Measurements from ENCODE around the gene SLC39A11. TPM values are rescaled to one million over a fixed set of nuclear protein-coding genes. Genes with fewer than 3 reads are reported as not detected.

The SLC39A11 gene
- polyA plus RNA-seq, 3 donors, result 16.6 to 27.9 (median 26.6) TPM

- Mint-ChIP-seq H3K36me3 (peaks cover 44 to 49% of the 10 kb centered on the region in 2 donors), H3K9me3 (peaks cover 0 to 9% (median 0%) of the 10 kb centered on the region in 7 donors), H3K27me3 (ENCODE audit: low read depth in 3 of 3) (peaks cover 0 to 5% (median 0%) of the 10 kb centered on the region in 3 donors), H3K27ac (no peak overlapping the region), H3K4me3 (no peak overlapping the region), H3K4me1 (peaks cover 2% of the 10 kb centered on the region)
- no peaks in the 10 kb centered on the region for H3K9me3 ChIP-seq (replicated peaks in 1 of 2; ENCODE audit: control insufficient read depth in 1 of 2, insufficient read depth in 1 of 2, low read length in 2 of 2)
- no peak overlapping the region for H2AFZ ChIP-seq (ENCODE audit: insufficient read depth, low read depth, low read length, poor library complexity, severe bottlenecking)
- no peak overlapping the region for H3K4me2 ChIP-seq (replicated peaks; ENCODE audit: extremely low read depth, low read length, poor library complexity, severe bottlenecking)
- no peaks in the 10 kb centered on the region for H3K79me2 ChIP-seq (ENCODE audit: insufficient read depth, low read length)
- no peak overlapping the region for H3K9ac ChIP-seq (ENCODE audit: insufficient read depth, low read length, poor library complexity, severe bottlenecking)
- TF ChIP-seq, protein P1, sequence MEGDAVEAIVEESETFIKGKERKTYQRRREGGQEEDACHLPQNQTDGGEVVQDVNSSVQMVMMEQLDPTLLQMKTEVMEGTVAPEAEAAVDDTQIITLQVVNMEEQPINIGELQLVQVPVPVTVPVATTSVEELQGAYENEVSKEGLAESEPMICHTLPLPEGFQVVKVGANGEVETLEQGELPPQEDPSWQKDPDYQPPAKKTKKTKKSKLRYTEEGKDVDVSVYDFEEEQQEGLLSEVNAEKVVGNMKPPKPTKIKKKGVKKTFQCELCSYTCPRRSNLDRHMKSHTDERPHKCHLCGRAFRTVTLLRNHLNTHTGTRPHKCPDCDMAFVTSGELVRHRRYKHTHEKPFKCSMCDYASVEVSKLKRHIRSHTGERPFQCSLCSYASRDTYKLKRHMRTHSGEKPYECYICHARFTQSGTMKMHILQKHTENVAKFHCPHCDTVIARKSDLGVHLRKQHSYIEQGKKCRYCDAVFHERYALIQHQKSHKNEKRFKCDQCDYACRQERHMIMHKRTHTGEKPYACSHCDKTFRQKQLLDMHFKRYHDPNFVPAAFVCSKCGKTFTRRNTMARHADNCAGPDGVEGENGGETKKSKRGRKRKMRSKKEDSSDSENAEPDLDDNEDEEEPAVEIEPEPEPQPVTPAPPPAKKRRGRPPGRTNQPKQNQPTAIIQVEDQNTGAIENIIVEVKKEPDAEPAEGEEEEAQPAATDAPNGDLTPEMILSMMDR (IDR thresholded peaks at IDR 0.05), result no peak
- intact Hi-C loops (cut with micrococcal nuclease), result no loop called here
- H3K4me3 ChIP-seq (replicated peaks in 1 of 3; ENCODE audit: low read depth in 2 of 3, low read length in 3 of 3), result no peak overlapping the region
- H4K20me1 ChIP-seq (ENCODE audit: insufficient read depth, low read length), result no peaks in the 10 kb centered on the region
- H3K27ac ChIP-seq (ENCODE audit: low read depth in 1 of 2, low read length in 2 of 2), result no peak overlapping the region
- no peaks in the 10 kb centered on the region for H3K27me3 ChIP-seq (ENCODE audit: control insufficient read depth in 2 of 2, insufficient read depth in 2 of 2, low read length in 2 of 2)
- peaks cover 13 to 58% of the 10 kb centered on the region in 2 donors for H3K36me3 ChIP-seq (replicated peaks in 1 of 2; ENCODE audit: control insufficient read depth in 1 of 2, insufficient read depth in 2 of 2, low read length in 2 of 2)
- no CpG with 5 or more reads among the region's 3 CpGs for WGBS (ENCODE audit: insufficient coverage)
- DNase-seq, result no peak
- H3K4me1 ChIP-seq (ENCODE audit: control insufficient read depth in 1 of 2, insufficient read depth in 2 of 2, low read length in 2 of 2), result no peaks in the 10 kb centered on the region
Measured at GRCh38 chr17:72922219-72922618, 170.3 kb downstream of the SLC39A11 start.

GRCh38 chr17:72921347-72922054 lies 171.0 kb downstream of the SLC39A11 start:
- intact Hi-C loops (cut with micrococcal nuclease), result no loop called here
- H4K20me1 ChIP-seq (ENCODE audit: insufficient read depth, low read length), result no peaks in the 10 kb centered on the region
- Mint-ChIP-seq H3K27ac (no peak overlapping the region), H3K4me3 (no peak overlapping the region), H3K4me1 (peaks cover 8% of the 10 kb centered on the region), H3K27me3 (ENCODE audit: low read depth in 3 of 3) (peaks cover 0 to 5% (median 0%) of the 10 kb centered on the region in 3 donors), H3K36me3 (peaks cover 45 to 52% of the 10 kb centered on the region in 2 donors), H3K9me3 (peaks cover 0 to 9% (median 0%) of the 10 kb centered on the region in 7 donors)
- no peak overlapping the region for H3K27ac ChIP-seq (ENCODE audit: low read depth in 1 of 2, low read length in 2 of 2)
- no peak overlapping the region for H2AFZ ChIP-seq (ENCODE audit: insufficient read depth, low read depth, low read length, poor library complexity, severe bottlenecking)
- no peak for DNase-seq
- no peak overlapping the region for H3K9ac ChIP-seq (ENCODE audit: insufficient read depth, low read length, poor library complexity, severe bottlenecking)
- H3K27me3 ChIP-seq (ENCODE audit: control insufficient read depth in 2 of 2, insufficient read depth in 2 of 2, low read length in 2 of 2), result no peaks in the 10 kb centered on the region
- 94% methylated on average over 2 of the region's 5 CpGs for WGBS (ENCODE audit: insufficient coverage)
- H3K4me1 ChIP-seq (ENCODE audit: control insufficient read depth in 1 of 2, insufficient read depth in 2 of 2, low read length in 2 of 2), result no peaks in the 10 kb centered on the region
- no peaks in the 10 kb centered on the region for H3K79me2 ChIP-seq (ENCODE audit: insufficient read depth, low read length)
- TF ChIP-seq, protein P1 (IDR thresholded peaks at IDR 0.05), result no peak
- H3K36me3 ChIP-seq (replicated peaks in 1 of 2; ENCODE audit: control insufficient read depth in 1 of 2, insufficient read depth in 2 of 2, low read length in 2 of 2), result peaks cover 15 to 54% of the 10 kb centered on the region in 2 donors
- H3K4me3 ChIP-seq (replicated peaks in 1 of 3; ENCODE audit: low read depth in 2 of 3, low read length in 3 of 3), result no peak overlapping the region
- no peaks in the 10 kb centered on the region for H3K9me3 ChIP-seq (replicated peaks in 1 of 2; ENCODE audit: control insufficient read depth in 1 of 2, insufficient read depth in 1 of 2, low read length in 2 of 2)
- H3K4me2 ChIP-seq (replicated peaks; ENCODE audit: extremely low read depth, low read length, poor library complexity, severe bottlenecking), result no peak overlapping the region
